Limb (tissue), 2 donors: ENCODE results near the gene GZMH.
"Not testable (repeated sequence)": the region's sequence is repeated elsewhere in the genome, so short reads cannot be mapped to it uniquely, and the experiment has no call there.

ENCODE experiments used
- DNase-seq, 2 donors: peaks; one replicate each; pipeline ENCODE4 v3.0.0-alpha.2; 2016; ENCODE audit errors: extremely low spot score in 2 of 2

Gene GZMH

GRCh38 chr14:24595073-24595808 lies 14.2 kb downstream of the GZMH start:
- DNase-seq, result no peak

- not testable (repeated sequence) for DNase-seq
These were observed 18.5 kb downstream of the GZMH start for GRCh38 chr14:24591004-24591403.

GRCh38 chr14:24584402-24584801 lies 25.1 kb downstream of the GZMH start:
- not testable (repeated sequence) for DNase-seq

GRCh38 chr14:24578558-24578957 lies 30.9 kb downstream of the GZMH start:
- no peak for DNase-seq

GRCh38 chr14:24576771-24577170 lies 32.7 kb downstream of the GZMH start:
- no peak for DNase-seq

GRCh38 chr14:24576182-24576581 lies 33.3 kb downstream of the GZMH start, which contains the start of gene CTSG:
Gene CTSG (minus strand): TSS chr14:24576250. CDS start chr14:24576223, 27 bp downstream.
- no peak for DNase-seq

- no peak for DNase-seq
These were observed 35.2 kb downstream of the GZMH start for GRCh38 chr14:24574206-24574774.

GRCh38 chr14:24566318-24566717 lies 43.2 kb downstream of the GZMH start:
- no peak for DNase-seq

GRCh38 chr14:24565766-24566165 lies 43.7 kb downstream of the GZMH start:
- DNase-seq, result no peak

- no peak for DNase-seq
These were observed 46.0 kb downstream of the GZMH start for GRCh38 chr14:24563505-24563904.

GRCh38 chr14:24556756-24557155 lies 52.7 kb downstream of the GZMH start:
- DNase-seq, result no peak
